Stomach (tissue), 4 donors: ENCODE measurements around the gene SLC25A12.

ENCODE experiments used
- CTCF ChIP-seq, 7 experiments: fragments of 450-650 bp in 4 of 7; fragments of 200-600 bp in 3 of 7; sonication (generic) in 3 of 7; IDR thresholded peaks; one replicate each; pipeline ENCODE4 v1.5.1; 2016 to 2019; ENCODE audit warnings: antibody characterized with exemption in 7 of 7, control low read depth in 2 of 7, mild to moderate bottlenecking in 1 of 7
- EP300 ChIP-seq: sonication (generic); formaldehyde crosslinking; IDR thresholded peaks from one replicate; pipeline ENCODE4 v1.6.1; 2017; ENCODE audit warnings: antibody characterized with exemption
- POLR2A ChIP-seq, 4 donors: fragments of 450-650 bp; IDR thresholded peaks; one replicate each; pipeline ENCODE4 v1.6.1; 2016; ENCODE audit warnings: antibody characterized with exemption in 4 of 4, control low read depth in 2 of 4, mild to moderate bottlenecking in 1 of 4, moderate library complexity in 1 of 4
- POLR2AphosphoS5 ChIP-seq, 3 donors: sonication (generic); formaldehyde crosslinking; IDR thresholded peaks; one replicate each; pipeline ENCODE4 v1.6.1; 2016; ENCODE audit warnings: antibody characterized with exemption in 3 of 3

- TF ChIP-seq CTCF (IDR thresholded peaks at IDR 0.05) = no peak
- no peak for TF ChIP-seq POLR2A (IDR thresholded peaks at IDR 0.05)
- TF ChIP-seq EP300 = no peak
- TF ChIP-seq POLR2AphosphoS5 (IDR thresholded peaks at IDR 0.05) = no peak
Measured at GRCh38 chr2:171754254-171754939, 139.6 kb downstream of the SLC25A12 start.
